Renal pelvis (tissue), 12 donors: ENCODE measurements around the gene FNDC3B. TPM values are rescaled to one million over a fixed set of nuclear protein-coding genes. Genes with fewer than 3 reads are reported as not detected.
"Not testable (repeated sequence)": the region's sequence is repeated elsewhere in the genome, so short reads cannot be mapped to it uniquely, and the experiment has no call there.

ENCODE experiments used
- DNase-seq: peaks from one replicate; pipeline ENCODE4 v3.0.0-alpha.2; 2013
- long read RNA-seq, 16 experiments: transcript quantifications; one replicate each; lab custom pipeline, GENCODE V29; 2026
- polyA plus RNA-seq, 3 donors: library from polyadenylated mRNA; unstranded; fragments of 120-200 nt; gene quantifications; one replicate each; pipeline ENCODE4 v1.2.1, GENCODE V29; 2013; ENCODE audit not compliant: insufficient read length in 3 of 3

Gene FNDC3B
- polyA plus RNA-seq: 10 to 100 TPM; 52.8 to 61.6 (median 59.7) TPM
- long read RNA-seq, donor 1, full-length matches to known transcripts: 2 of 13 reads
- long read RNA-seq, donor 1, partial matches to known transcripts: 11 of 13 reads
- long read RNA-seq, donor 1, other reads (novel, unspliced or antisense): 0 of 13 reads
- long read RNA-seq, donor 2, full-length matches to known transcripts: 3 of 9 reads
- long read RNA-seq, donor 2, partial matches to known transcripts: 6 of 9 reads
- long read RNA-seq, donor 2, other reads (novel, unspliced or antisense): 0 of 9 reads
- long read RNA-seq, donor 3, full-length matches to known transcripts: 2 of 27 reads
- long read RNA-seq, donor 3, partial matches to known transcripts: 25 of 27 reads
- long read RNA-seq, donor 3, other reads (novel, unspliced or antisense): 0 of 27 reads
- long read RNA-seq, donor 4, partial matches to known transcripts: 11 of 12 reads
- long read RNA-seq, donor 4, other reads (novel, unspliced or antisense): 0 of 12 reads
- long read RNA-seq, donor 5, partial matches to known transcripts: 0 of 1 reads
- long read RNA-seq, donor 5, other reads (novel, unspliced or antisense): 0 of 1 reads
- long read RNA-seq, donor 6, full-length matches to known transcripts: 5 of 12 reads
- long read RNA-seq, donor 6, partial matches to known transcripts: 7 of 12 reads
- long read RNA-seq, donor 6, other reads (novel, unspliced or antisense): 0 of 12 reads
- long read RNA-seq, donor 7, full-length matches to known transcripts: 1 of 24 reads
- long read RNA-seq, donor 7, partial matches to known transcripts: 23 of 24 reads
- long read RNA-seq, donor 7, other reads (novel, unspliced or antisense): 0 of 24 reads
- long read RNA-seq, donor 8, full-length matches to known transcripts: 1 of 1 reads
- long read RNA-seq, donor 8, partial matches to known transcripts: 0 of 1 reads
- long read RNA-seq, donor 8, other reads (novel, unspliced or antisense): 0 of 1 reads
- long read RNA-seq, donor 9, full-length matches to known transcripts: 4 of 27 reads
- long read RNA-seq, donor 9, partial matches to known transcripts: 23 of 27 reads
- long read RNA-seq, donor 9, other reads (novel, unspliced or antisense): 0 of 27 reads
- long read RNA-seq, donor 10, full-length matches to known transcripts: 2 of 36 reads
- long read RNA-seq, donor 10, partial matches to known transcripts: 34 of 36 reads
- long read RNA-seq, donor 10, other reads (novel, unspliced or antisense): 0 of 36 reads
- long read RNA-seq, donor 11, partial matches to known transcripts: 9 of 9 reads
- long read RNA-seq, donor 11, other reads (novel, unspliced or antisense): 0 of 9 reads
- long read RNA-seq, donor 12, full-length matches to known transcripts: 4 of 28 reads
- long read RNA-seq, donor 12, partial matches to known transcripts: 24 of 28 reads
- long read RNA-seq, donor 12, other reads (novel, unspliced or antisense): 0 of 28 reads
- long read RNA-seq, donor 13: 0 reads
- long read RNA-seq, donor 14: 0 reads
- long read RNA-seq, donor 15, full-length matches to known transcripts: 2 of 9 reads
- long read RNA-seq, donor 15, partial matches to known transcripts: 7 of 9 reads
- long read RNA-seq, donor 15, other reads (novel, unspliced or antisense): 0 of 9 reads
- long read RNA-seq, donor 16, full-length matches to known transcripts: 4 of 4 reads
- long read RNA-seq, donor 16, partial matches to known transcripts: 0 of 4 reads
- long read RNA-seq, donor 16, other reads (novel, unspliced or antisense): 0 of 4 reads

GRCh38 chr3:172039436-172040077, at the start of gene FNDC3B:
Gene FNDC3B (plus strand): TSS chr3:172039578. CDS start chr3:172112480, 72,902 bp downstream.
- peak; percentile 97 for DNase-seq

- not testable (repeated sequence) for DNase-seq
Observed at GRCh38 chr3:171990239-171990638, 49.1 kb upstream of the FNDC3B start.

GRCh38 chr3:171991166-171991565, 48.2 kb upstream of the FNDC3B start:
- DNase-seq: no peak

DNA sequence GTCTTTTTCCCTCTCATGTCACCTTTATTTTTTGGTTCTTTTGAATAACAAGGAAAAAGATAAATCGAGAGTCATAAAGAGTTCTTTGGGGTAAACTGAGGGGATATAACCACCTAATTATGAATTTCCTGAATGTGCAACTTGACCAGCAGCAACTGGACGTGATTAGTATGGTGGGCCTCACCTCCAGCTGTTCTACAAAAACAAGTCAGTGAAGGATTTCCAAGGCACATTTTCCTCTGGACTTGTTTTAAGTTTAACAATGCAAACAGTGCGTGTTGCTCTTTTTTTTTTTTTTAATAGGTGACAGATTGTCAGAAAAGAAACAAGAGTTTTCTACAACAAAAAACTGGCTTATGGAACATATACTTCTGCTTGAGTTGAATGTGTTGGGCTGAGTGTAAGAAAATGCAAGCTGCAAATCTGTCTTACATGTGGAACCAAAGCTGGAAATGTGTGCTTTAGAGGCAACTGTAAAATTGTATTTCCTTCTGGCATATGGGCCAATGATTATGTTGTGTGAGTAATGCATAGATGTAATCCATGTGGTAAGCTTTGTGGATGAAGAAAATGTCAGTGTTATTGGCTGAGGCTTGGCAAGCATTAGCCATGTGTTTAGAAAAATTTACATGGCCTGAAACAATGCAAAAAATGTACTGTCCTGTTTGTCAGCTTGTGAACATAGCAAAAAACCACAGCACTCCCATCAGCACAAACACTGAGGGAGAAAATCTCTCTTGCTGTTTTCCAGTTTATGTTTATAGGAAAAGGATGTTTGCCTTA, 44.5 kb upstream of the FNDC3B start:
- DNase-seq: no peak

DNA sequence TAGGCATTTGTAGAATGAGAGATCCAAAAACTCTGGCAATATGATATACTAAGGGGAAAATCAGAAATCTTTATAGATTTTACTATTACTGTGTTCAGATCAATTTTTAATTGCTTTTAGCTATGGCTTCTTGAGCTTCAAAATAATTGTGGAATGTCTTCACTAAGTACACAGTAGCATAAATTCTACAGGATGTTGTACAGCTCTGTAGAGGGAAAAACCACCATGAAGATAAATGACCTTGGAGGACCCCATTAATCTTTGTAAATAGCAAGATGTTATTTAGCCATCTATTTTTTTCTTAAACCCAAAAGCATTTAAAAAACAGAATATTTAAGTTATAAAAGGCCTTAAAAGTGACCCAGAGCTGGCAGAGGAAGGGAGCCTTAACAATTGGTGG, 43.9 kb upstream of the FNDC3B start:
- DNase-seq: no peak

GRCh38 chr3:171996178-171996817, 43.1 kb upstream of the FNDC3B start:
- DNase-seq: no peak

GRCh38 chr3:171998731-171999130, 40.6 kb upstream of the FNDC3B start:
- not testable (repeated sequence) for DNase-seq

- not testable (repeated sequence) for DNase-seq
Observed at GRCh38 chr3:172001616-172002015, 37.8 kb upstream of the FNDC3B start.

- DNase-seq: no peak
Observed at GRCh38 chr3:172002512-172003078, 36.8 kb upstream of the FNDC3B start.

DNA sequence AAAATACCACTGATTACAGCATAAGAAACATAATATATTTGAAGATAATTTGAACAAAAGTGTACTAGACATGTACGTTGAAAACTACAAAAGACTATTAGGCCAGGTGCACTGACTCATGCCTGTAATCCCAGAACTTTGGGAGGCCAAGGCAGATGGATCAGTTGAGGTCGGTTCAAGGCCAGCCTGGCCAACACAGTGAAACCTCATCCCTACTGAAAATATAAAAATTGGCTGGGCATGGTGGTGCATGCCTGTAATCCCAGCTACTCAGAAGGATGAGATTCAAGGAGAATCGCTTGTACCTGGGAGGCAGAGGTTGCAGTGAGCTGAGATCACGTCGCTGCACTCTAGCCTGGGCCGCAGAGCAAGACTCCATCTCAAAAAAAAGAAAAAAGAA, 36.2 kb upstream of the FNDC3B start:
- DNase-seq: no peak

DNA sequence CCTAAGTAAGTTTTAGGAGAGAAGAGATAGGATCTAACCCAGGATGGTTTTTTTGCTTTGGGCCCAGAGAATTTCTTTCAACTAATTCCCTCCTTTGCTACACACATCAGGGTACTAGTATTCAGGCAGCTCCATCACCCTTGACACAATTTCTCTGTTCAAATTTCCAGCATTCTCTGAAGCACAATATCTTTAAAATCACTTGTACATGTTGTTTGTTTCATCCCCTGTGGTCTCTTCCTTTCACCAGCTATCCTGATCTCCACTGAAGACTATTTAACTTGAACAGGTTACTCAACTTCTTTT, 32.4 kb upstream of the FNDC3B start:
- no peak for DNase-seq

- DNase-seq: no peak
Observed at GRCh38 chr3:172009803-172010202, 29.6 kb upstream of the FNDC3B start.

GRCh38 chr3:172012775-172013174, 26.6 kb upstream of the FNDC3B start:
- no peak for DNase-seq

GRCh38 chr3:172014145-172014544, 25.2 kb upstream of the FNDC3B start:
- no peak for DNase-seq

GRCh38 chr3:172018364-172018763, 21.0 kb upstream of the FNDC3B start:
- DNase-seq: no peak

DNA sequence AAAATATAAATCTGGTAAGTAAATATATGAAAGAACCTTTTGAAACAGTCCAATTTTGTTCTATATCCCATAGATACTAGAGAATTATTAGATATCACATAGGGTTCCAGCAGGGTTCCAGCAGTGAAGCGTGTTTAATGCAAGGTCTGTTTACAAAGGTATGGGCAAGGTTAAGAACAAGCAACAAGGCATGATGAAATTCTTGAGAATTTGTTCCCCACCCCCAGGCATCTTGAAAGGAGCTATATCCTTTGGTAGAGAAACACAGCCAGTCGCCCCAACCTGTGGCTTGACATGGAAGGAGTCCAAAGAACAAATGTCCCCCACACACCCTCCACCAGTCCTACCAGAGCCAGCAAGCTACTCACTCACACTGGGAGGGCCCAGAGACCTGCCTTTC, 18.6 kb upstream of the FNDC3B start:
- DNase-seq: no peak

DNA sequence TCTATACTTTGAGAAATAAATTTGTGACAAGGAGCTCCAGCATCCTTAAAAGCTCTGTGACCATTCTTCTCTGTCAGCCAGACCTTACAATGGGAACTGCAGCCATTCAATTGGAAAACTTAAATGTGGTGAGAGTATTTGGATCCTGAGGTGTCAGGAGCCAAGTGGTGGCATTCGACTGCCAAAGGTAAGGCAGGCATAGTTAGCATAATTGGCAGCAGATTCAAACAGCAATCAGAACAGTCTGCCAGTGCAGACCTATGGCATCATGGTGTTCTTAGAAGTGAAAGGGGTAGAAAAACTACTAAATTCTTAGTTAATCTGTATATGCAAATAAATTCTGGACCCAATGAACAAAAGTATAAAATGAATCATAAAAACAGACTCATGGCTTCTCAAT, 18.2 kb upstream of the FNDC3B start:
- DNase-seq: no peak

- no peak for DNase-seq
Observed at GRCh38 chr3:172021859-172022258, 17.5 kb upstream of the FNDC3B start.

DNA sequence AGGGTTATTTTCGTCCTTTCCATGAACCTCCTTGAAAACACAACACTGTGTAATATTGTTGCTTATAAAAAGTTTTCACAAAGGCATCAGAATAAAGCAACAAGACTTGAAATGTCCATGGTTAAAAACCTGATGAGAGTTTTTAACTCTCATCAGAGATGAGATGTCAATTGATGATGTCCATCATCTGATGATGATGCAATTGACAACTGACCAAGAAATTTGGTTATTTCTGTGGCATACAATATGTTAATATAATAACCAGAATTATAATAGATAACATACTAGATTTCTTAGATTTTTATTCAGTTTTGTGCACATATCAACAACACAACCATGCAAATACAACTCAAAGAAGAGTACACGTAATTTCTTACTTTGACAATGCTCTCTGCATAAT, 15.5 kb upstream of the FNDC3B start:
- no peak for DNase-seq
